Measurements from ENCODE around the gene ICAM4.

The ICAM4 gene

GRCh38 chr19:10291554-10292205 lies 4.9 kb downstream of the ICAM4 start:
- DNase-seq = no peak

GRCh38 chr19:10292206-10292788 lies 5.5 kb downstream of the ICAM4 start:
- DNase-seq = peak; percentile 9

GRCh38 chr19:10292789-10293636 lies 6.3 kb downstream of the ICAM4 start:
- no peak for DNase-seq

GRCh38 chr19:10293637-10294367 lies 7.0 kb downstream of the ICAM4 start:
- no peak for DNase-seq

- DNase-seq = no peak
Measured at GRCh38 chr19:10294368-10294697, 7.6 kb downstream of the ICAM4 start.

GRCh38 chr19:10295305-10295846 lies 8.6 kb downstream of the ICAM4 start:
- no peak for DNase-seq

- DNase-seq = no peak
Measured at GRCh38 chr19:10295847-10296591, 9.3 kb downstream of the ICAM4 start.

- no peak for DNase-seq
Measured at GRCh38 chr19:10299545-10300458, 13.0 kb downstream of the ICAM4 start.

- DNase-seq = no peak
Measured at GRCh38 chr19:10305139-10305806, 18.5 kb downstream of the ICAM4 start.

- DNase-seq = no peak
Measured at GRCh38 chr19:10306327-10306726, 19.6 kb downstream of the ICAM4 start.

GRCh38 chr19:10309423-10309822 lies 22.7 kb downstream of the ICAM4 start, which contains the start of gene ZGLP1:
TSS of gene ZGLP1 (minus strand) at chr19:10309815.
- DNase-seq = no peak

- DNase-seq = peak; percentile 63
Measured at GRCh38 chr19:10315335-10316214, 28.8 kb downstream of the ICAM4 start, which contains the start of gene FDX2. TSS of gene FDX2 (minus strand) at chr19:10316015. CDS start at chr19:10315996, 19 bp downstream.

GRCh38 chr19:10316229-10317044 lies 29.7 kb downstream of the ICAM4 start:
- DNase-seq = no peak

- DNase-seq = no peak
Measured at GRCh38 chr19:10317045-10317856, 30.5 kb downstream of the ICAM4 start.

GRCh38 chr19:10317857-10318462 lies 31.2 kb downstream of the ICAM4 start:
- DNase-seq = no peak

GRCh38 chr19:10318807-10319682 lies 32.3 kb downstream of the ICAM4 start:
- DNase-seq = no peak
